Suprapubic skin (tissue), 4 donors: Measurements from ENCODE around the gene REN. TPM values are rescaled to one million over a fixed set of nuclear protein-coding genes. Genes with fewer than 3 reads are reported as not detected.

Experiments
- DNase-seq, 2 donors: peaks; one replicate each; pipeline ENCODE4 v3.0.0-alpha.2; 2019; ENCODE audit warnings: low spot score in 2 of 2
- H3K27ac ChIP-seq: fragments of 200-600 bp; sonication (generic); one replicate; pipeline ENCODE4 v1.5.1; 2019
- H3K27me3 ChIP-seq: fragments of 200-600 bp; sonication (generic); one replicate; pipeline ENCODE4 v1.5.1; 2019
- H3K36me3 ChIP-seq: fragments of 200-600 bp; sonication (generic); one replicate; pipeline ENCODE4 v1.5.1; 2019
- H3K4me1 ChIP-seq: fragments of 200-600 bp; sonication (generic); one replicate; pipeline ENCODE4 v1.5.1; 2019
- H3K4me3 ChIP-seq: fragments of 200-600 bp; sonication (generic); one replicate; pipeline ENCODE4 v1.5.1; 2019; ENCODE audit warnings: mild to moderate bottlenecking
- H3K9me3 ChIP-seq: fragments of 200-600 bp; sonication (generic); one replicate; pipeline ENCODE4 v1.5.1; 2019
- CTCF ChIP-seq, 2 donors: fragments of 200-600 bp in 1 of 2; fragments of 450-650 bp in 1 of 2; sonication (generic) in 1 of 2; IDR thresholded peaks; one replicate each; pipeline ENCODE4 v1.5.1; 2016 to 2019; ENCODE audit warnings: antibody characterized with exemption in 2 of 2, mild to moderate bottlenecking in 1 of 2, moderate library complexity in 1 of 2
- EP300 ChIP-seq: sonication (generic); formaldehyde crosslinking; IDR thresholded peaks from one replicate; pipeline ENCODE4 v1.6.1; 2017; ENCODE audit warnings: antibody characterized with exemption
- POLR2A ChIP-seq, 2 donors: fragments of 450-650 bp; IDR thresholded peaks; one replicate each; pipeline ENCODE4 v1.6.1; 2017; ENCODE audit warnings: antibody characterized with exemption in 2 of 2, mild to moderate bottlenecking in 2 of 2, moderate library complexity in 2 of 2
- POLR2AphosphoS5 ChIP-seq, 3 donors: sonication (generic); formaldehyde crosslinking; IDR thresholded peaks; one replicate each; pipeline ENCODE4 v1.6.1; 2017; ENCODE audit warnings: antibody characterized with exemption in 3 of 3
- WGBS: methylation state at CpG from one replicate; pipeline ENCODE4 v1.1.5; 2018; 5-methylcytosine and 5-hydroxymethylcytosine counted together
- total RNA-seq, 4 donors: library from RNA; depleted of rRNA; stranded (reverse); fragments of >200 nt; gene quantifications; one replicate each; pipeline ENCODE4 v1.1.0, GENCODE V29; 2016

The REN gene
- total RNA-seq, 4 donors from 2014 or later = 0.44 TPM; not detected in 3

GRCh38 chr1:204143276-204144041 lies 22.7 kb downstream of the REN start:
- H3K36me3 ChIP-seq = peaks cover 44% of the 10 kb centered on the region
- no peak for DNase-seq
- H3K4me3 ChIP-seq = no peak overlapping the region
- WGBS = 81% methylated on average over 14 of the region's 14 CpGs
- no peaks in the 10 kb centered on the region for H3K9me3 ChIP-seq
- no peaks in the 10 kb centered on the region for H3K27me3 ChIP-seq
- peaks cover 6% of the 10 kb centered on the region for H3K4me1 ChIP-seq
- TF ChIP-seq POLR2A (IDR thresholded peaks at IDR 0.05) (no peak), POLR2AphosphoS5 (IDR thresholded peaks at IDR 0.05) (no peak), CTCF (IDR thresholded peaks at IDR 0.05) (no peak), EP300 (no peak)
- H3K27ac ChIP-seq = no peak overlapping the region

- Histone ChIP-seq H3K9me3 (no peaks in the 10 kb centered on the region), H3K27ac (no peak overlapping the region), H3K27me3 (no peaks in the 10 kb centered on the region), H3K4me1 (no peaks in the 10 kb centered on the region), H3K36me3 (peaks cover 54% of the 10 kb centered on the region), H3K4me3 (no peak overlapping the region)
- DNase-seq = no peak
- 94% methylated on average over 5 of the region's 5 CpGs for WGBS
- no peak for TF ChIP-seq POLR2AphosphoS5 (IDR thresholded peaks at IDR 0.05)
- no peak for TF ChIP-seq CTCF (IDR thresholded peaks at IDR 0.05)
Measured at GRCh38 chr1:204142032-204142974, 23.8 kb downstream of the REN start.

GRCh38 chr1:204141131-204141530 lies 25.0 kb downstream of the REN start:
- H3K27ac ChIP-seq = no peak overlapping the region
- 96% methylated on average over 3 of the region's 3 CpGs for WGBS
- no peaks in the 10 kb centered on the region for H3K9me3 ChIP-seq
- no peaks in the 10 kb centered on the region for H3K4me1 ChIP-seq
- H3K4me3 ChIP-seq = no peak overlapping the region
- no peak for TF ChIP-seq EP300
- no peak for TF ChIP-seq POLR2A (IDR thresholded peaks at IDR 0.05)
- TF ChIP-seq CTCF (IDR thresholded peaks at IDR 0.05) = no peak
- no peak for TF ChIP-seq POLR2AphosphoS5 (IDR thresholded peaks at IDR 0.05)
- no peaks in the 10 kb centered on the region for H3K27me3 ChIP-seq
- no peak for DNase-seq
- H3K36me3 ChIP-seq = peaks cover 56% of the 10 kb centered on the region

GRCh38 chr1:204139952-204140351 lies 26.2 kb downstream of the REN start:
- 97% methylated on average over 6 of the region's 6 CpGs for WGBS
- H3K9me3 ChIP-seq = no peaks in the 10 kb centered on the region
- H3K4me3 ChIP-seq = no peak overlapping the region
- H3K36me3 ChIP-seq = peaks cover 55% of the 10 kb centered on the region
- H3K27ac ChIP-seq = no peak overlapping the region
- H3K27me3 ChIP-seq = no peaks in the 10 kb centered on the region
- H3K4me1 ChIP-seq = no peaks in the 10 kb centered on the region
- DNase-seq = no peak
- TF ChIP-seq CTCF (IDR thresholded peaks at IDR 0.05) (no peak), POLR2AphosphoS5 (IDR thresholded peaks at IDR 0.05) (no peak), EP300 (no peak), POLR2A (IDR thresholded peaks at IDR 0.05) (no peak)

GRCh38 chr1:204139088-204139487 lies 27.0 kb downstream of the REN start:
- DNase-seq = no peak
- Histone ChIP-seq H3K4me1 (no peaks in the 10 kb centered on the region), H3K27me3 (no peaks in the 10 kb centered on the region), H3K27ac (no peak overlapping the region), H3K4me3 (no peak overlapping the region), H3K36me3 (peaks cover 63% of the 10 kb centered on the region), H3K9me3 (no peaks in the 10 kb centered on the region)
- TF ChIP-seq EP300 = no peak
- TF ChIP-seq CTCF (IDR thresholded peaks at IDR 0.05) = no peak
- no peak for TF ChIP-seq POLR2AphosphoS5 (IDR thresholded peaks at IDR 0.05)
- no peak for TF ChIP-seq POLR2A (IDR thresholded peaks at IDR 0.05)
- WGBS = 94% methylated on average over 2 of the region's 2 CpGs
